Measurements from ENCODE around the gene SLC7A4.

DNA sequence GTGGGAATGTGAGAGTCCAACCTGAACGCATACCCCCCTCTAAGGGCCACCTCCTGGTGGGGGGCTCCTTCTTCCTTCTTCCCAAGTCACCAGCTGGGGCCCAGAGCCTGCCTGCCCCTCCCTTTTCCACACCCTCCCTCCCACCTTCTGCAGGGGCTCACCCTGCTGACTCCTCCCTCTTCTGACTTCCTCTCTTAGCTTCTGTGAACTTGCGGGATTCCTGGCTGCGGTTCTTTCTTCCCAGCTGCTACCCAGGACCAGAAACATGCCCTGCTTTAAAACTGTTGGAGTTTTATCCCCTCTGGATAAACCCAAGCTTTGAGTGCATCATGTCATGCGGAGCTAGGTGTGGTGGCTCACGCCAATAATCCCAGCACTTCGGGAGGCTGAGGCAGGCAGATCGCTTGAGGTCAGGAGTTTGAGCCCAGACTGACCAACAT is 23.5 kb upstream of the SLC7A4 start:
- TF ChIP-seq, protein P1, sequence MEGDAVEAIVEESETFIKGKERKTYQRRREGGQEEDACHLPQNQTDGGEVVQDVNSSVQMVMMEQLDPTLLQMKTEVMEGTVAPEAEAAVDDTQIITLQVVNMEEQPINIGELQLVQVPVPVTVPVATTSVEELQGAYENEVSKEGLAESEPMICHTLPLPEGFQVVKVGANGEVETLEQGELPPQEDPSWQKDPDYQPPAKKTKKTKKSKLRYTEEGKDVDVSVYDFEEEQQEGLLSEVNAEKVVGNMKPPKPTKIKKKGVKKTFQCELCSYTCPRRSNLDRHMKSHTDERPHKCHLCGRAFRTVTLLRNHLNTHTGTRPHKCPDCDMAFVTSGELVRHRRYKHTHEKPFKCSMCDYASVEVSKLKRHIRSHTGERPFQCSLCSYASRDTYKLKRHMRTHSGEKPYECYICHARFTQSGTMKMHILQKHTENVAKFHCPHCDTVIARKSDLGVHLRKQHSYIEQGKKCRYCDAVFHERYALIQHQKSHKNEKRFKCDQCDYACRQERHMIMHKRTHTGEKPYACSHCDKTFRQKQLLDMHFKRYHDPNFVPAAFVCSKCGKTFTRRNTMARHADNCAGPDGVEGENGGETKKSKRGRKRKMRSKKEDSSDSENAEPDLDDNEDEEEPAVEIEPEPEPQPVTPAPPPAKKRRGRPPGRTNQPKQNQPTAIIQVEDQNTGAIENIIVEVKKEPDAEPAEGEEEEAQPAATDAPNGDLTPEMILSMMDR (conservative IDR thresholded peaks at IDR 0.05; ENCODE audit: low read depth, low read length): no peak
- no peak for TF ChIP-seq EZH2 (IDR thresholded peaks at IDR 0.05; ENCODE audit: borderline replicate concordance, low read depth, low read length, poor library complexity, severe bottlenecking)

Data from A673 (cell line).